H1 (cell line): ENCODE measurements around the gene VPS51.

ENCODE experiments used
- EZH2 ChIP-seq: fragments of 200-600 bp; sonication (generic); IDR thresholded peaks from 2 replicates; pipeline ENCODE4 v1.7.1; 2012; ENCODE audit warnings: low read depth, mild to moderate bottlenecking, moderate library complexity, low read length, inconsistent platforms; ENCODE audit not compliant: severe bottlenecking
- GTF2F1 ChIP-seq: IDR thresholded peaks from 2 replicates; pipeline ENCODE4 v1.6.1; 2012; ENCODE audit warnings: low read depth, low read length, improper control_type of control experiment, borderline replicate concordance
- JUN ChIP-seq: IDR thresholded peaks from 2 replicates; pipeline ENCODE4 v1.6.1; 2011; ENCODE audit warnings: low read depth, mild to moderate bottlenecking, improper control_type of control experiment, low read length
- KDM1A ChIP-seq: fragments of 200-600, 300-600 bp; sonication (generic); IDR thresholded peaks from 2 replicates; pipeline ENCODE4 v1.7.1; 2016; ENCODE audit warnings: mild to moderate bottlenecking, low read length, borderline replicate concordance
- MAFK ChIP-seq: IDR thresholded peaks from 2 replicates; pipeline ENCODE4 v1.6.1; 2012; ENCODE audit warnings: low read depth, mild to moderate bottlenecking, improper control_type of control experiment, low read length
- POLR2A ChIP-seq, 2 experiments: IDR thresholded peaks; 1 replicate in 1 of 2; 2 replicates in 1 of 2; pipeline ENCODE4 v1.6.1; 2011; ENCODE audit warnings: low read depth in 2 of 2, low read length in 2 of 2, mild to moderate bottlenecking in 2 of 2; ENCODE audit errors: control extremely low read depth in 1 of 2
- POLR2AphosphoS5 ChIP-seq: IDR thresholded peaks from 2 replicates; pipeline ENCODE4 v1.6.1; 2011; ENCODE audit warnings: low read depth, low read length
- SIN3A ChIP-seq, 2 experiments: IDR thresholded peaks in 1 of 2; conservative IDR thresholded peaks in 1 of 2; 2 replicates each; pipeline ENCODE4 v1.6.1; 2011 to 2012; ENCODE audit warnings: low read length in 2 of 2, improper control_type of control experiment in 1 of 2, low read depth in 1 of 2, mild to moderate bottlenecking in 1 of 2
- SRF ChIP-seq: IDR thresholded peaks from 2 replicates; pipeline ENCODE4 v1.6.1; 2011; ENCODE audit warnings: mild to moderate bottlenecking, low read depth, low read length, moderate library complexity
- TAF1 ChIP-seq: IDR thresholded peaks from 2 replicates; pipeline ENCODE4 v1.6.1; 2011; ENCODE audit warnings: mild to moderate bottlenecking, low read depth, low read length
- USF2 ChIP-seq: IDR thresholded peaks from 2 replicates; pipeline ENCODE4 v1.6.1; 2011; ENCODE audit warnings: low read length, improper control_type of control experiment
- TF ChIP-seq, protein P1 (sequence below), 3 experiments: IDR thresholded peaks; 1 replicate in 2 of 3; 2 replicates in 1 of 3; pipeline versions ENCODE4 v1.5.1 to v1.6.1; 2011; ENCODE audit warnings: low read length in 3 of 3, mild to moderate bottlenecking in 3 of 3, inconsistent platforms in 2 of 3, low read depth in 1 of 3, moderate library complexity in 1 of 3; ENCODE audit not compliant: insufficient read depth in 1 of 3; ENCODE audit errors: control extremely low read depth in 1 of 3

- 0 out of 2 replicates have a peak, but pooled peaks have one; percentile 46 for TF ChIP-seq SRF
- TF ChIP-seq POLR2A (IDR thresholded peaks at IDR 0.05; ENCODE audit: control extremely low read depth in 1 of 2, low read depth in 2 of 2, low read length in 2 of 2): peak in 1 of 2 experiments; percentile 89; a peak in 2 of 3 replicates
- no peak for TF ChIP-seq USF2
- TF ChIP-seq JUN: 0 out of 2 replicates have a peak, but pooled peaks have one; percentile 17
- TF ChIP-seq KDM1A: no peak
- TF ChIP-seq EZH2: no peak
- TF ChIP-seq, protein P1, sequence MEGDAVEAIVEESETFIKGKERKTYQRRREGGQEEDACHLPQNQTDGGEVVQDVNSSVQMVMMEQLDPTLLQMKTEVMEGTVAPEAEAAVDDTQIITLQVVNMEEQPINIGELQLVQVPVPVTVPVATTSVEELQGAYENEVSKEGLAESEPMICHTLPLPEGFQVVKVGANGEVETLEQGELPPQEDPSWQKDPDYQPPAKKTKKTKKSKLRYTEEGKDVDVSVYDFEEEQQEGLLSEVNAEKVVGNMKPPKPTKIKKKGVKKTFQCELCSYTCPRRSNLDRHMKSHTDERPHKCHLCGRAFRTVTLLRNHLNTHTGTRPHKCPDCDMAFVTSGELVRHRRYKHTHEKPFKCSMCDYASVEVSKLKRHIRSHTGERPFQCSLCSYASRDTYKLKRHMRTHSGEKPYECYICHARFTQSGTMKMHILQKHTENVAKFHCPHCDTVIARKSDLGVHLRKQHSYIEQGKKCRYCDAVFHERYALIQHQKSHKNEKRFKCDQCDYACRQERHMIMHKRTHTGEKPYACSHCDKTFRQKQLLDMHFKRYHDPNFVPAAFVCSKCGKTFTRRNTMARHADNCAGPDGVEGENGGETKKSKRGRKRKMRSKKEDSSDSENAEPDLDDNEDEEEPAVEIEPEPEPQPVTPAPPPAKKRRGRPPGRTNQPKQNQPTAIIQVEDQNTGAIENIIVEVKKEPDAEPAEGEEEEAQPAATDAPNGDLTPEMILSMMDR (IDR thresholded peaks at IDR 0.05; ENCODE audit: control extremely low read depth in 1 of 3, insufficient read depth in 1 of 3, low read depth in 1 of 3, low read length in 3 of 3): peak in 2 of 3 experiments; percentile 79 to 92; a peak in 3 of 4 replicates
- TF ChIP-seq POLR2AphosphoS5: peak; percentile 92
- no peak for TF ChIP-seq GTF2F1
- TF ChIP-seq SIN3A (conservative IDR thresholded peaks at IDR 0.05 in 1 of 2, IDR thresholded peaks at IDR 0.05 in 1 of 2; ENCODE audit: low read depth in 1 of 2, low read length in 2 of 2): peak; percentile 83 to 96
- TF ChIP-seq MAFK: no peak
- peak; percentile 70; the same call in 1 of the 2 replicates for TF ChIP-seq TAF1
Observed at GRCh38 chr11:65117206-65118096, 21.4 kb downstream of the VPS51 start, which contains the start of gene ZNHIT2.
